ENCODE data around the gene SHQ1.
"Not testable (repeated sequence)": the region's sequence is repeated elsewhere in the genome, so short reads cannot be mapped to it uniquely, and the experiment has no call there.

SHQ1 gene

DNA sequence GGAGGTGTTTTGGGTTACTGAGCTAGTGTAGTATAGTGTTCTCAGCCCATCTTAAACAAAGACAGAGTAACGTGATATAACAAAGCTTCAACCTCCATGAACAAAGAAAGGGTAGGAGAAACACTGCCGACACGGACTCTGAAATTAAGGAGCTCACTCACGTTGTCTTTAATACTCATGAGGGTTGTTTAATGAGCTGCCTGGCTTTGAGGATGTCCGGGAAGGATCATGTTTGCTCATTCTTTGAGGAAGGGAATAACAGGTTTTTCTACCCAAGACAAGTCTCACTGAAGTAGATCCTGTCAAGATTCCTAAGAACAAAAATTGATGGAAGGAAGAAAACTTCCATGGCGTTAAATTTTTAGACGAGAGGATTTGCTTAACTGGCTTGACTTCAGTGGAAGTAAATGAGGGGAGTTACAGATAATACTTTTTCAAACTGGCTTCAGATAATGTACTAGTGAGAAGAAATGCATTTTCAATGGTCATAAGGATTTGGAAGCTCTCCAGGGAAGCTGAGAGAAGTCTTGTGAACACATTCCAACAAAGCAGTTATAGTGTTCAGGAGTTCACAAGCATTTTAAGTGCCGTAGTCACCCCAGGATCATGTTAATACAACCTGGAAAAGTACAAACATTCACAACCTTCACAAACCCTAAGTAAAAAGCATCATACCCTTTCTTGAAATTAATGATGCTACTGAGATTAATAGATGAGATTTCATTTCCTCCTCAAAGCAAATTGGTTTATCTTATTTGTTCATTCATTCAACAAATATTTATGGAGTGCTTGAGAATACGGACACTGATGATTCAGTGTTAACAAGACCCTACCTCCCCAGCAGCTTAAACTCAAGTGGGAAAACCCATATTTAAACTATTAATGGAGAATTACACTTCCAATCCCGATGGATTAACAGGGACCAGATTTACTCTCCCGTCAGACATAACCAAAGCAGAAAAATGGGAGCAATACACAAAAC is 101.5 kb downstream of the SHQ1 start:
- no peak for DNase-seq

- no peak for DNase-seq
Observed at GRCh38 chr3:72745146-72745999, 102.9 kb downstream of the SHQ1 start.

DNA sequence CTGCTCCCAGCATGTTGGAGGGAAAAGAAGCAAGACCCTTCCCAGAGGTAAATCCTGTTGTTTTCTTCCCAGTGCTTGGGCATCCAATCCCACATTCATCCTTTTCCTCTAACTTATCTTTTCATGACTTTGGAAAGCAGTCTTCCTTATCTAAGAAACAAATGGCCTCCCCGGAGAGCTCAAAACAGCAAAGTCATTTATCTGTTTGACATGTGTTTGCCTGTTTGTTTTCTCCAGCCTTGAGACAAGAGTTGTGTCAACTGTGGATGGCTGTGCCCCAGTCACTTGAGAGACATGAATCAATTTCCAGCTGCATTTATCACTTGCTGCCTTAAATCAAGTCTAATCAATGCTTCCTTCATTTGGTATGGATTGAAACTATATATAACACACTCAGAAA is 103.9 kb downstream of the SHQ1 start:
- DNase-seq, result no peak

DNA sequence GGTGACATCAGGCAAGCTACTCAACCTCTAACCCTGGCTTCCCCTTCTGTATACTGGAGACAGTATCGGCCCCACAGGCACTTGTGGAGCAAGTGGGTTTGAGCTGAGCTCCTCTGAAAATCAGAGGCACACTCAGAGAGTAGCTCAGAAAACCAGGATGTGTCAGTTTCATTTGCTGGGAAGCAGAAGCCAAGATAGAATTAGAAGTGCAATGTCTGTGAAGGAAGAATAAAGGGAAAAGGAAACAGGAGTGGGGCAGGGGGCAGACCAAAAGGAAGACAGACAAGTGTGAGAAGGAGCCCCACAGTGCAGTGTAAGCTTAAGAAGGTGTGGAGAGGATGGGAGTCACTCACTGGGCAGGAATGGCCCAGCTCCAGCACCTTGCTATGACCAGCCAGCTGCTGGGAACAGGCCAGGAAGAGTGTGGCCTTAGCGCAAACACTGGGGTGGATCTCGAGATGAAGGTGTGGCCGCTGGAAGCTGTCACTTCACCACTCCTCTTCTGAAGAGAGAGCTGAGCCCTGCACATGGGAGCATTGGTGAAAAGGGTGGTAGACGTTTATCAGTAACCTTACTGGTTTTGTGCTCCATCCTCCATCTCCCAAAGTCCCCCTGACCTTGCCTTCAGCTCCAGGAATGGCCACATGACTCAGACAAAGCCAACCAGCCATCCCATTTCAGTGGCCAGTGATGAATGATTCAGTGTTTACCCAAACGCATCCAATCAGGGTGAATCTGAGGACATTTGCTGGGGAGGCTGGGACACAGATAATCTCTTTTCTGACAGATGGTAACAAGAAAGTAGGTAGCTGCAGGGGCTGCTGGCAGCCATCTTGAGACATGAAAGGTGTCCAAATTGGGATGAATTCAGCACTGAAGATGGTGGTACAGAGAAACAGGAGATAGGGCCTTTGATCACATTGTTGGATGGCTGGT is 108.4 kb downstream of the SHQ1 start:
- DNase-seq, result no peak

GRCh38 chr3:72738752-72739530 is 109.3 kb downstream of the SHQ1 start:
- peak; percentile 68 for DNase-seq

DNA sequence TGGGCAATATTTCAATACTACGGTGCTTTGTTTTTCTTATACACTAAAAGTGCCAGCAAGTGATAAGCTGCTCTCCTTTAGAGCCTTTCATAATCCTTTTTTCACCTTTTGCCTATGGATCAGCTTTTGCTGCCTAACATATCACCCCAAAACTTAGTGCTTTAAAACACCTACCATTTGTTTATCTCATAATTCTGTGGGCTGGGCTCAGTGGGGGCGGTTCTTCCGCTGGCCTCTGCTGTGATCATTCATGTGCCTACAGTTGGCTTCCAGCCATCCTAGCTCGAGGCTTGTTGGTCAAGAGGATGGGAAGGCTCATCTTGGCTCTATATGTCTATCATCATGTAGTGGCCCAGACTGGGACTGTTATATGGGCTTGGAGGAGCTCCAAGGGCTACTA is 113.2 kb downstream of the SHQ1 start:
- DNase-seq, result not testable (repeated sequence)

DNA sequence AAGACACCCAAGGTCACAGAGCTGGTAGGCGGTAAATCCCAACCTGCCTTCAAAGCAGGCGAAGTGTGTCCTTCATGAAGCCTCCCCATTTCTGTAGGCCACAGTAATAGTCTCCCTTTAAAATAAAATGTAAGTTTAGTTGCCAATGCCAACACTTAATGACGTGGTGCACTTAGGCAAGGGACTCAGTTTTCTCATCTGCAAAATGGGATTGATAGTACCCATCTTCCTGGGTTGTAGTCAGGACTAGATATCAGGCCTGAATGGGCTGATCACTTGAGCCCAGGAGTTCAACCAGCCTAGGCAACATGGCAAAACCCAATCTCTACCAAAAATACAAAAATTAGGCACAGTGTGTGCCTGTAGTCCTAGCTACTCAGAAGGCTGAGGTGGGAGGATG is 114.6 kb downstream of the SHQ1 start:
- no peak for DNase-seq

GRCh38 chr3:72732666-72733345 is 115.4 kb downstream of the SHQ1 start:
- DNase-seq, result not testable (repeated sequence)

DNA sequence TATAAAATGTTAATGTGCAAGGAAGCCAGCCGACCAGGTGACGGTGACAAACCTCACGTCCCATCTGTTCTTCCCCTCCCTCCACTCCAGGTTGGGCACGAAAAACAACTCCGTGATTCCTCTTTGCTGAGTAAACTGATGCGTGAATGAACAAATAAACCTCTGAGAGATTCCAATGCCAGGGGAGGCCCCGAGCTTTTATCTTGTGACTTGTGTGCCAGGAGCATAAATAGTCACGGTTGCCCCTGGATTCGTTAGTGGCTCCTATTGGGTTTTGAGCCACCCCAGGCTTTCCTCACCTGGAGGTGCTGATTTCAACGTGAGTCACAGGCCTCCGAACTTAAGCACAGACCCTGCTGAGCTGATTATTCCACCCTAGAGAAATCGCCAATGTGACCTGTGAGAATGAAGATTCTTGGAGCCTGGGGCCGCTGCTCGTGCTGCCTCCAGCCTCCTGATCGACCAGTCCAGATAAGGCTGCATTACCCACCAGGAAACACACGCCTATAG is 119.2 kb downstream of the SHQ1 start:
- DNase-seq, result no peak

- no peak for DNase-seq
Observed at GRCh38 chr3:72728329-72728889, 119.8 kb downstream of the SHQ1 start.

- no peak for DNase-seq
Observed at GRCh38 chr3:72727726-72728125, 120.5 kb downstream of the SHQ1 start.

DNA sequence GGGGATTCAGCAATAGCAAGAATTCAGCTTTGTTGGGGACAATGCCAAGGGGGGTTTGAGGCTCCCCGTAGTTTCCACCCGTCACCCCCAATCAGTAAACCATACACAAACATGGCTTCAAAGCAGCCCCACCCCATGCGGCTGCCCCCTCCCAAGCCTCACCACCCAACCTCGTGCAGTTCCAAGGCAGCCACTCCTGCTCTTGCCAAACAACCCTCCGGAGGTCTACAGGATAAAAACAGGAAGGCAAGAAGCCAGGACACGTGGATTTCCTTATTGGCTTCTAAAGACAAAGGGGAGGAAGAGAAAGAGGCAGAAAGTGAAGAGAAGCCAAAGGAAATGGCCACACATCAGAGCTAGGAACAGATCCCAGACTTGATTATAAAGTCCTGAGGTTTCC is 121.1 kb downstream of the SHQ1 start:
- DNase-seq, result no peak

DNA sequence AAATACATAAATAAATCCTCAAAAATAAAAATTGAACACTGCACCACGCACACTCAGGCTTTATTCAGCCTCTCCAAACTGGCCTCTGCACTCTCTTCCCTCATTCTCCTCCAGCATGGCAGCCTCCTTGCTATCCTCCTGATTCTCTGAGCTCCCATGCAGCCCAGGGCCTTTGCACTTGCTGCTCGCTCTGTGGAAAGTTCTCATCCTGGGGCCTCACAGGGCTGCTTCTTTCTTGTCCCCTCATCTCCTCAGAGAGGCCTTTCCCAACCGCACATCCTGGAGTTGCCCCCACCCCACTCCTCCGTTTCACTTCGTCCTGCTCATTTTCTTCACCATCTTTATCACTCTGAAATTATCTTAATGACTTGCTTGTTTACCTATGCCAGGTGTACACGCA is 123.0 kb downstream of the SHQ1 start:
- DNase-seq, result no peak

- no peak for DNase-seq
Observed at GRCh38 chr3:72724070-72724469, 124.2 kb downstream of the SHQ1 start.

GRCh38 chr3:72722930-72723726 is 125.1 kb downstream of the SHQ1 start:
- no peak for DNase-seq

- DNase-seq, result no peak
Observed at GRCh38 chr3:72721683-72722381, 126.4 kb downstream of the SHQ1 start.

- no peak for DNase-seq
Observed at GRCh38 chr3:72720566-72720965, 127.7 kb downstream of the SHQ1 start.

DNA sequence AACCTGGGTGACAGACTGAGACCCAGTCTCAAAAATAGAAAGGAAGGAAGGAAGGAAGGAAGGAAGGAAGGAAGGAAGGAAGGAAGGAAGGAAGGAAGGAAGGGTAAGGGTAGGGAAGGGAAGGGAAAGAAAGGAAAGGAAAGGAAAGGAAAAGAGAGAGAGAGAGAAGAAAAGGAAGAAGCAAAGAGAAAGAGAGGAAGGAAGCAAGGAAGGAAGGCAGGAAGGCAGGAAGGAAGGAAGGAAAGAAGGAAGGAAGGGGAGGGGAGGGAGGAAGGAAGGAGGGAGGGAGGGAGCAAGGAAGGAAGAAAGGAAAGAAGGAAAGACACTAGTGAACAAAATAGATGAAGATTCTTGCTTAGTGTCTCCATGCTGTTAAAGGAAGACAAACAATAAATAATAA is 129.1 kb downstream of the SHQ1 start:
- no peak for DNase-seq

DNA sequence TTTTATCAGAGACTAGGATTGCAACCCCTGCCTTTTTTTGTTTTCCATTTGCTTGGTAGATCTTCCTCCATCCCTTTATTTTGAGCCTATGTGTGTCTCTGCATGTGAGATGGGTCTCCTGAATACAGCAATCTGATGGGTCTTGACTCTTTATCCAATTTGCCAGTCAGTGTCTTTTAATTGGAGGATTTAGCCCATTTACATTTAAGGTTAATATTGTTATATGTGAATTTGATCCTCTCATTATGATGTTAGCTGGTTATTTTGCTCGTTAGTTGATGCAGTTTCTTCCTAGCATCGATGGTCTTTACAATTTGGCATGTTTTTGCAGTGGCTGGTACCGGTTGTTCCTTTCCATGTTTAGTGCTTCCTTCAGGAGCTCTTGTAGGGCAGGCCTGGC is 134.1 kb downstream of the SHQ1 start:
- DNase-seq, result not testable (repeated sequence)
